ENCODE measurements around the gene ARIH2.
A peak's percentile ranks its signal among the peaks of the same experiment; 100 is the strongest.

DNA sequence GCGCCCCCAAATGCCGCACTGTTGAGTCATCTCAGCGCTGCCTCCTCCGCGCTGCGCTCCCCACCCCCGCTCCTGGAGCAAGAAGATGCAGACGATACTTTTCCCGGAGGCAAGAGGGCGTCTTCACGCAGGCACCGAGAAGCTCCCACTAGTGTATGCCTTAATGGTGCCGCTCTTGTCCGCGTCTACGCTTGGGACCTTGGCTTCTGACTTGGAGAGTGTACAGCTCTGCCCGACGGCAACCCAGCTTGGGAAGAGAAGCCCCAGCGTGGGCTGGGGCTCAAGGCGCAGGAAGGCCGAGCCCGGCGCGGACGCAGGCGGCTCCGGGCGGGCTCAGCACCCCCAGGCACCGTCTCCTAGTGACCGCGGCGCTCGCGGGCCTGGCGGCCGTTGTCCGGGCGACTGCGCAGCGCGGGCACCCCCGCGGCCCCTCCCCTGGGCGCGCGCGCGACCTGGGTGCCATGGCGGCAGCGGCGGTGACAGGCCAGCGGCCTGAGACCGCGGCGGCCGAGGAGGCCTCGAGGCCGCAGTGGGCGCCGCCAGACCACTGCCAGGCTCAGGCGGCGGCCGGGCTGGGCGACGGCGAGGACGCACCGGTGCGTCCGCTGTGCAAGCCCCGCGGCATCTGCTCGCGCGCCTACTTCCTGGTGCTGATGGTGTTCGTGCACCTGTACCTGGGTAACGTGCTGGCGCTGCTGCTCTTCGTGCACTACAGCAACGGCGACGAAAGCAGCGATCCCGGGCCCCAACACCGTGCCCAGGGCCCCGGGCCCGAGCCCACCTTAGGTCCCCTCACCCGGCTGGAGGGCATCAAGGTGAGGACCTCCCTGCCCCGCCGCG is 71.4 kb downstream of the ARIH2 start, which contains the start of gene P4HTM:
- TF ChIP-seq, protein P1, sequence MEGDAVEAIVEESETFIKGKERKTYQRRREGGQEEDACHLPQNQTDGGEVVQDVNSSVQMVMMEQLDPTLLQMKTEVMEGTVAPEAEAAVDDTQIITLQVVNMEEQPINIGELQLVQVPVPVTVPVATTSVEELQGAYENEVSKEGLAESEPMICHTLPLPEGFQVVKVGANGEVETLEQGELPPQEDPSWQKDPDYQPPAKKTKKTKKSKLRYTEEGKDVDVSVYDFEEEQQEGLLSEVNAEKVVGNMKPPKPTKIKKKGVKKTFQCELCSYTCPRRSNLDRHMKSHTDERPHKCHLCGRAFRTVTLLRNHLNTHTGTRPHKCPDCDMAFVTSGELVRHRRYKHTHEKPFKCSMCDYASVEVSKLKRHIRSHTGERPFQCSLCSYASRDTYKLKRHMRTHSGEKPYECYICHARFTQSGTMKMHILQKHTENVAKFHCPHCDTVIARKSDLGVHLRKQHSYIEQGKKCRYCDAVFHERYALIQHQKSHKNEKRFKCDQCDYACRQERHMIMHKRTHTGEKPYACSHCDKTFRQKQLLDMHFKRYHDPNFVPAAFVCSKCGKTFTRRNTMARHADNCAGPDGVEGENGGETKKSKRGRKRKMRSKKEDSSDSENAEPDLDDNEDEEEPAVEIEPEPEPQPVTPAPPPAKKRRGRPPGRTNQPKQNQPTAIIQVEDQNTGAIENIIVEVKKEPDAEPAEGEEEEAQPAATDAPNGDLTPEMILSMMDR (IDR thresholded peaks at IDR 0.05): peak; percentile 34 to 59 (median 40)
- peak; percentile 41 to 76 for TF ChIP-seq POLR2A (IDR thresholded peaks at IDR 0.05)

Data from uterus (tissue), 2 donors.